CD4-positive, alpha-beta T cell (primary cell): ENCODE data around the gene GALNT7. TPM values are rescaled to one million over a fixed set of nuclear protein-coding genes. Genes with fewer than 3 reads are reported as not detected.

Experiments used
- ATAC-seq: fragments of 200-7000 bp; cut with Tn5 transposase; one replicate; pipeline ENCODE4 v1.10.0; 2022; ENCODE audit warnings: mild to moderate bottlenecking; ENCODE audit not compliant: poor library complexity
- CTCF ChIA-PET: fragments of 350-600 bp; sonication (Branson Sonifier 250); formaldehyde crosslinking; loops from one replicate; lab custom pipeline; 2021; ENCODE audit warnings: antibody characterized with exemption, inconsistent platforms; lab: Charles Lee
- POLR2A ChIA-PET: fragments of 350-600 bp; sonication (Branson Sonifier 250); formaldehyde crosslinking; loops from one replicate; lab custom pipeline; 2021; ENCODE audit warnings: antibody characterized with exemption, inconsistent platforms; lab: Charles Lee
- DNase-seq, 14 experiments: peaks; one replicate each; pipeline ENCODE4 v3.0.0-alpha.2; 2013 to 2020; ENCODE audit warnings: mixed read lengths in 2 of 14
- H3K27ac ChIP-seq, 2 donors: one replicate each; pipeline versions ENCODE4 v1.5.1 to v1.7.0; 2013; ENCODE audit warnings: low read length in 2 of 2, low read depth in 1 of 2, mild to moderate bottlenecking in 1 of 2
- H3K27me3 ChIP-seq, 2 experiments: 1 replicate in 1 of 2; 2 replicates in 1 of 2; pipeline versions ENCODE4 v1.6.1 to v1.7.0; 2013; ENCODE audit warnings: low read length in 2 of 2, control low read depth in 1 of 2, mild to moderate bottlenecking in 1 of 2, moderate library complexity in 1 of 2; ENCODE audit not compliant: insufficient read depth in 2 of 2, control insufficient read depth in 1 of 2
- H3K36me3 ChIP-seq: one replicate; pipeline ENCODE4 v1.6.1; 2013; ENCODE audit warnings: low read length, control low read depth; ENCODE audit not compliant: insufficient read depth
- H3K4me1 ChIP-seq: one replicate; pipeline ENCODE4 v1.6.1; 2013; ENCODE audit warnings: low read length, control low read depth; ENCODE audit not compliant: insufficient read depth
- H3K4me3 ChIP-seq: one replicate; pipeline ENCODE4 v1.5.1; 2013; ENCODE audit warnings: mild to moderate bottlenecking, low read length, moderate library complexity
- H3K9me3 ChIP-seq, 2 experiments: 1 replicate in 1 of 2; 2 replicates in 1 of 2; pipeline versions ENCODE4 v1.6.1 to v1.7.0; 2013; ENCODE audit warnings: low read length in 2 of 2, mild to moderate bottlenecking in 2 of 2, control low read depth in 1 of 2, moderate library complexity in 1 of 2; ENCODE audit not compliant: control insufficient read depth in 1 of 2, insufficient read depth in 1 of 2
- H3K27ac Mint-ChIP-seq: one replicate; pipeline ENCODE4 v1.8.0; 2020; ENCODE audit warnings: mixed read lengths
- H3K27me3 Mint-ChIP-seq: one replicate; pipeline ENCODE4 v1.8.0; 2021; ENCODE audit warnings: mixed read lengths
- H3K36me3 Mint-ChIP-seq: one replicate; pipeline ENCODE4 v1.8.0; 2021; ENCODE audit warnings: low read depth, mixed read lengths
- H3K4me1 Mint-ChIP-seq: one replicate; pipeline ENCODE4 v1.8.0; 2021; ENCODE audit warnings: low read depth, mixed read lengths
- H3K4me3 Mint-ChIP-seq: one replicate; pipeline ENCODE4 v1.8.0; 2020; ENCODE audit warnings: mild to moderate bottlenecking, mixed read lengths
- H3K9me3 Mint-ChIP-seq: one replicate; pipeline ENCODE4 v1.8.0; 2020; ENCODE audit warnings: mixed read lengths
- CTCF ChIP-seq: fragments of 200-600 bp; IDR thresholded peaks from one replicate; pipeline ENCODE4 v1.8.0; 2022; ENCODE audit warnings: antibody characterized with exemption, mild to moderate bottlenecking
- intact Hi-C, 2 experiments: fragments of 100-400 bp; cut with DNase I in 1 of 2; cut with micrococcal nuclease in 1 of 2; formaldehyde crosslinking; loops; one replicate each; pipeline versions ENCODE4 v1.15.1 to v1.9.0; 2023 to 2025; cut with DNase I, micrococcal nuclease
- total RNA-seq, 174 experiments: library from RNA in 2 of 174; stranded (reverse) in 2 of 174; gene quantifications; one replicate each; pipeline ENCODE4 v1.2.3 and lab custom pipeline; 2021 to 2026

The GALNT7 gene
- total RNA-seq, 2 experiments from 2014 or later = 4.6 to 4.8 TPM

GRCh38 chr4:173247321-173247720 is 78.7 kb downstream of the GALNT7 start:
- Histone ChIP-seq H3K4me1 (peaks cover 3% of the 10 kb centered on the region), H3K27me3 (no peaks in the 10 kb centered on the region), H3K36me3 (peaks cover 7% of the 10 kb centered on the region), H3K9me3 (no peaks in the 10 kb centered on the region), H3K27ac (no peak overlapping the region), H3K4me3 (no peak overlapping the region)
- no peak overlapping the region for H3K4me3 Mint-ChIP-seq
- peaks cover 14% of the 10 kb centered on the region for H3K36me3 Mint-ChIP-seq
- H3K27me3 Mint-ChIP-seq = no peaks in the 10 kb centered on the region
- DNase-seq (no peak), ATAC-seq (no peak)
- H3K9me3 Mint-ChIP-seq = no peaks in the 10 kb centered on the region
- no peak for TF ChIP-seq CTCF
- H3K4me1 Mint-ChIP-seq = peaks cover 20% of the 10 kb centered on the region
- ChIA-PET POLR2A (no interaction called here), CTCF (interaction anchor here (1.0 kb wide), 1 partner anchor 9 kb away, joined by 3 read pairs; no protein-coding TSS in a partner anchor)
- intact Hi-C loops = no loop called here
- no peak overlapping the region for H3K27ac Mint-ChIP-seq

GRCh38 chr4:173248690-173249089 is 80.1 kb downstream of the GALNT7 start:
- Mint-ChIP-seq H3K4me1 (peaks cover 20% of the 10 kb centered on the region), H3K4me3 (no peak overlapping the region), H3K27ac (no peak overlapping the region), H3K27me3 (no peaks in the 10 kb centered on the region), H3K36me3 (peaks cover 14% of the 10 kb centered on the region), H3K9me3 (no peaks in the 10 kb centered on the region)
- no peak overlapping the region for H3K4me3 ChIP-seq
- CTCF ChIA-PET = no interaction called here
- H3K9me3 ChIP-seq = no peaks in the 10 kb centered on the region
- peaks cover 10% of the 10 kb centered on the region for H3K36me3 ChIP-seq
- no peaks in the 10 kb centered on the region for H3K27me3 ChIP-seq
- no peak for TF ChIP-seq CTCF
- no peaks in the 10 kb centered on the region for H3K4me1 ChIP-seq
- no peak overlapping the region for H3K27ac ChIP-seq
- DNase-seq = no peak
- ATAC-seq = no peak
- intact Hi-C loops = no loop called here
- POLR2A ChIA-PET = no interaction called here

- Mint-ChIP-seq H3K9me3 (no peaks in the 10 kb centered on the region), H3K27ac (no peak overlapping the region), H3K4me1 (peaks cover 14% of the 10 kb centered on the region), H3K36me3 (peaks cover 14% of the 10 kb centered on the region), H3K27me3 (no peaks in the 10 kb centered on the region), H3K4me3 (no peak overlapping the region)
- TF ChIP-seq CTCF = no peak
- peak in 2 of 14 experiments; percentile 17 to 39 for DNase-seq
- ChIA-PET CTCF (no interaction called here), POLR2A (no interaction called here)
- ATAC-seq = no peak
- intact Hi-C loops = no loop called here
- peaks cover 10% of the 10 kb centered on the region for H3K36me3 ChIP-seq
- no peak overlapping the region for H3K4me3 ChIP-seq
- H3K9me3 ChIP-seq = no peaks in the 10 kb centered on the region
- H3K4me1 ChIP-seq = no peaks in the 10 kb centered on the region
- no peaks in the 10 kb centered on the region for H3K27me3 ChIP-seq
- no peak overlapping the region for H3K27ac ChIP-seq
Measured at GRCh38 chr4:173252024-173252935, 83.7 kb downstream of the GALNT7 start.
